Activated CD8-positive, alpha-beta T cell treated with anti-CD3 and anti-CD28 coated beads for 36 hours (primary cell): Measurements from ENCODE around the gene PRDM16. TPM values are rescaled to one million over a fixed set of nuclear protein-coding genes. Genes with fewer than 3 reads are reported as not detected.

Experiments used
- ATAC-seq: fragments of 200-7000 bp; cut with Tn5 transposase; one replicate; pipeline ENCODE4 v1.10.0; 2021; ENCODE audit warnings: mild to moderate bottlenecking, moderate library complexity
- CTCF ChIA-PET: fragments of 350-600 bp; sonication (Branson Sonifier 250); formaldehyde crosslinking; loops from one replicate; lab custom pipeline; 2021; ENCODE audit warnings: antibody characterized with exemption; lab: Charles Lee
- POLR2A ChIA-PET: fragments of 350-600 bp; sonication (Branson Sonifier 250); formaldehyde crosslinking; loops from one replicate; lab custom pipeline; 2021; ENCODE audit warnings: antibody characterized with exemption; lab: Charles Lee
- DNase-seq: peaks from one replicate; pipeline ENCODE4 v3.0.0-alpha.2; 2020
- H3K27ac Mint-ChIP-seq: one replicate; pipeline ENCODE4 v1.8.0; 2021; ENCODE audit warnings: mild to moderate bottlenecking, mixed read lengths
- H3K27me3 Mint-ChIP-seq: one replicate; pipeline ENCODE4 v1.8.0; 2021; ENCODE audit warnings: mixed read lengths
- H3K36me3 Mint-ChIP-seq: one replicate; pipeline ENCODE4 v1.8.0; 2021; ENCODE audit warnings: low read depth, mixed read lengths
- H3K4me1 Mint-ChIP-seq: one replicate; pipeline ENCODE4 v1.8.0; 2021; ENCODE audit warnings: low read depth, mixed read lengths
- H3K4me3 Mint-ChIP-seq: one replicate; pipeline ENCODE4 v1.8.0; 2021; ENCODE audit warnings: mild to moderate bottlenecking, moderate library complexity, mixed read lengths
- H3K9me3 Mint-ChIP-seq: one replicate; pipeline ENCODE4 v1.8.0; 2021; ENCODE audit warnings: mixed read lengths
- CTCF ChIP-seq: fragments of 200-600 bp; IDR thresholded peaks from one replicate; pipeline ENCODE4 v1.8.0; 2022; ENCODE audit warnings: antibody characterized with exemption, mild to moderate bottlenecking
- intact Hi-C: fragments of 100-400 bp; cut with micrococcal nuclease; formaldehyde crosslinking; loops from one replicate; pipeline ENCODE4 v1.10.0; 2022
- total RNA-seq, 2 experiments: library from RNA; stranded (reverse); gene quantifications; one replicate each; pipeline ENCODE4 v1.2.3, GENCODE V29; 2021

The PRDM16 gene
- total RNA-seq, 2 experiments from 2014 or later = 0.29 to 0.49 TPM

- no peaks in the 10 kb centered on the region for H3K36me3 Mint-ChIP-seq
- no peak for ATAC-seq
- peaks cover 3% of the 10 kb centered on the region for H3K27me3 Mint-ChIP-seq
- no peak overlapping the region for H3K27ac Mint-ChIP-seq
- H3K9me3 Mint-ChIP-seq = no peaks in the 10 kb centered on the region
- ChIA-PET CTCF (no interaction called here), POLR2A (no interaction called here)
- no peaks in the 10 kb centered on the region for H3K4me1 Mint-ChIP-seq
- intact Hi-C loops = no loop called here
- no peak for DNase-seq
- no peak for TF ChIP-seq CTCF
- H3K4me3 Mint-ChIP-seq = no peak overlapping the region
Measured at GRCh38 chr1:3350506-3351261, 281.7 kb downstream of the PRDM16 start.

- intact Hi-C loops = no loop called here
- peaks cover 3% of the 10 kb centered on the region for H3K27me3 Mint-ChIP-seq
- no peak overlapping the region for H3K4me3 Mint-ChIP-seq
- no peak overlapping the region for H3K27ac Mint-ChIP-seq
- ChIA-PET POLR2A (no interaction called here), CTCF (no interaction called here)
- DNase-seq (no peak), ATAC-seq (no peak)
- no peaks in the 10 kb centered on the region for H3K4me1 Mint-ChIP-seq
- H3K9me3 Mint-ChIP-seq = no peaks in the 10 kb centered on the region
- H3K36me3 Mint-ChIP-seq = no peaks in the 10 kb centered on the region
- TF ChIP-seq CTCF = no peak
Measured at GRCh38 chr1:3351449-3352298, 282.7 kb downstream of the PRDM16 start.

GRCh38 chr1:3352299-3352951, 283.4 kb downstream of the PRDM16 start:
- Mint-ChIP-seq H3K4me1 (no peaks in the 10 kb centered on the region), H3K4me3 (no peak overlapping the region), H3K27me3 (peaks cover 3% of the 10 kb centered on the region), H3K36me3 (no peaks in the 10 kb centered on the region), H3K27ac (no peak overlapping the region), H3K9me3 (no peaks in the 10 kb centered on the region)
- no peak for TF ChIP-seq CTCF
- ChIA-PET POLR2A (no interaction called here), CTCF (no interaction called here)
- ATAC-seq (no peak), DNase-seq (no peak)
- intact Hi-C loops = no loop called here

GRCh38 chr1:3352952-3353331, 283.9 kb downstream of the PRDM16 start:
- intact Hi-C loops = no loop called here
- Mint-ChIP-seq H3K36me3 (no peaks in the 10 kb centered on the region), H3K4me1 (no peaks in the 10 kb centered on the region), H3K27ac (no peak overlapping the region), H3K27me3 (peaks cover 3% of the 10 kb centered on the region), H3K9me3 (no peaks in the 10 kb centered on the region), H3K4me3 (no peak overlapping the region)
- no peak for DNase-seq
- POLR2A ChIA-PET = no interaction called here
- ATAC-seq = no peak
- CTCF ChIA-PET = no interaction called here
- TF ChIP-seq CTCF = no peak
